Measurements from ENCODE around the gene THADA.
"Not testable (repeated sequence)": the region's sequence is repeated elsewhere in the genome, so short reads cannot be mapped to it uniquely, and the experiment has no call there.

THADA gene

DNA sequence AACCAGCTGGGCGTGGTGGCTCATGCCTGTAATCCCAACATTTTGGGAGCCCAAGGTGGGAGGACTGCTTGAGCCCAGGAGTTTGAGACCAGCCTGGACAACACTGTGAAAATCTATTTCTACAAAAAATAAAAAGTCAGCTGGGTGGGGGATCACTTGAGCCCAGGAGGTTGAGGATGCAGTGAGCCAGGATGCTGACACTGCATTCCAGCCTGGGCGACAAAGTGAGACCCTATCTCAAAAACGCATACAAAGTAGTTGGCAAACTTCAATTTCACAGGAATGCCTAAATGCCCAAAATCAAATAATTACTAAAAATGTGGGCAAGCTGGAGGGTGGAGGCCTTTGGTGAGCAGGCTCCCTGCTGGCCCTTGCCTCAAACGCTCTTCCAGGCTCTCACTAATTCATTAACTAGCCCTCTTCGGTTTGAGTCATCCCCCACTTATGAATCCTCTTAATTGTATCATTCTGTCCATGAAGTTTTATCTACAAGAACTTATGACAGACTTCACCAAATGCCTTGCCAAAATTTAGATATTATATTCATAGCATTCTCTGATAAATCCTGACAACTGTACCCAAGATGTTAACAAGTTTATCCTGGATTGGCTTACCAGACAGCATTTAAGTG is 300.8 kb downstream of the THADA start:
- FAIRE-seq, result no peak

DNA sequence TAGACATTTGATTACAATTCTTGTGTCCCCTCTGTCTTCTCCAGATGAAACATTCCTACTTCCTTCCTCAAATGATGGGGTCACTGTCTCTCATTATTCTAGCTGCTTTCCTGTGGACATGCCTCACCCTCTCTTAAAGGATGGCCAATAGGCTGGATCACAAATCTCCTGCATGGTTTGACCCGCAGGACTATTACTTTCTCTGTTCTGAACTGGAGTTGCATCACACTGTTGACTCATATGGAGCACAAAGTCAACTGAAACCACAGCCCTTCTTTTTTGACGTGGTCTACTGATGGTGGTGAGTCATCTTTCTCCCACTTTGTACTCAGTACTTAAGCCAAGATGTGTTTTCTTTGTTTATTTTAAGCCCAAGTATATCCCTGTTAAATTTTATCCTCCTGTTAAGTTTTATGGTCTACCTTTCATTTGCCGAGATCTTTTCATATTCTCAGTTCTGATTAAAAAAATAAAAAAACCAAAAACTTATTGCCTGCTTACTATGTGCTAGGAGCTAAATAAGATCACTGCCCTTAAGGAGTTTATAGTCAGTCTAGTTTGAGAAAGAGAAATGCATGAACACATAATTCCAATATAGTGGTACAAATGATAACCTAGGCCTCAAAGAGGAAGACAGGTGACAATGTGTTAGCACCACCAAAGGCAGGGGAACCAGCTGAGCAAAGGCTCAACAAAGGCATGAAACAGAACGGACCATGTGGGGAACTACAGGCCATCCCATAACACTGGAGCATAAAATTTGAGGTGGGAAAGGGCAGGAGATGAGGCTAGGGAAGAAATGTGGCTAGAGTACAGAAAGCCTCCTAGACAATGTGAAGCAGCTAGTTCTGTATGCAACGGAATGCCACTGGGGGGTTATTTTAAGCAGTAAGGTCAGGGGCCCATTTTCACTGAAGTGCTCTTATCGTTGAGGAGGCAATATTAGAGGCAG is 301.8 kb downstream of the THADA start:
- no peak for FAIRE-seq

DNA sequence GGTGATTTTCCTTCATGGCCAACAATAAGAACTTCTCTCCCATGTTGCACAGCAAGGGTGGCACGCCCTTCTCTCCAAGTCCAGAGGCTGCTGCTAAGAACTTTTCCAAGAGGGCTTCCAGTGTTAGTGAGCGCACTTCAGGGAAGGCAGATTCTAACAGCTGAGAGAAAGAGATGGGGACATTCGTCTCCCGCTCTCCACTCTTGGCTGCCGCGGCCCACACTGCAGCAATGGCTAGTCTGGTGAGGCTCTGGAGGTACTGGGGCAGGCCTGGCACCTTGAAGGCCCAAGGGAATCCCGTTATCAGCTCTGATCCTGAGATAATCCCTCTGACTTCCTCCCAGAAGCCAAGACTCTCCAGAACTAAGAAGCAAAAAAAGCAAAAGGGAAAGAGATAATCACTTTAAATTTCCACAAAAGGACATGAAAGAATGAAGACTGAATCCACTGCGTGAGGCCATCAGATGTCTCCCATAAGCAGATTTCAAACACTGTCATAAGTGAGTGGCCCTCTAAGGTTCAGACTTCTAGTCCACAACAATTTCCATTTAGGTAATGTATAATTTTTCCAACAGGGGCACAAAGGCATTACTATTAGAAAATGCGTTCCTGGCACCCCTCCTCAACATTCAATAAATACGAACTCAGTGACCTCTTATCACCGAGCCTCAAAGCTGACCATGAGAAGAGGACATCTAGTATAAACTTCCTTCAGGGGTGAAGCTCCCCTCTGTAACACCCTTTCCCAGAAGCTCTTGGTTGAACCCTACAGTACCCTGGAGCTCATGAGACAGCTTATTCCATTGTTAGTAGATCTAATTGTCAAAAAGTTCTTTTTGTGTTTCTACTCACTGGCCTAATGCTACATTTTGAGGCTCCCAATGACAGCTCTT is 302.7 kb downstream of the THADA start:
- FAIRE-seq, result no peak

DNA sequence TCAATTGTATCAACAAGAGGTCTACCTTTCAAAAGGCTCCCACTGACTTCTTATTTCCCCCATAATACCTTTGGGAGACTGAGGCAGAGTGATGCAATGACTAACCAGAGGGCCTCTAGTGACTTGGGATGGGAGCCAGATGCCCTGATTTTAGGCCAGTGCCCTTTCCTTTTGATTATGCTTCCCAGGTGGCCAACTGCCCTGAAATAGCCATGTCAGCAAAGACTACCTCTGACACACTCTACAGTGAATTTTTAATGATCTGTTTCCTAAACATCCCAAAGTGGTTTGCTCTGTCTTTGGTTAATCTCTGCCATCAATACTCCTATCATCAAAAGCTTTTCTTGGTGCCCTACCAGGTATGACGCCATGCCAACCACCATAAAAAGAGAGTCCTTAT is 303.5 kb downstream of the THADA start:
- no peak for FAIRE-seq

DNA sequence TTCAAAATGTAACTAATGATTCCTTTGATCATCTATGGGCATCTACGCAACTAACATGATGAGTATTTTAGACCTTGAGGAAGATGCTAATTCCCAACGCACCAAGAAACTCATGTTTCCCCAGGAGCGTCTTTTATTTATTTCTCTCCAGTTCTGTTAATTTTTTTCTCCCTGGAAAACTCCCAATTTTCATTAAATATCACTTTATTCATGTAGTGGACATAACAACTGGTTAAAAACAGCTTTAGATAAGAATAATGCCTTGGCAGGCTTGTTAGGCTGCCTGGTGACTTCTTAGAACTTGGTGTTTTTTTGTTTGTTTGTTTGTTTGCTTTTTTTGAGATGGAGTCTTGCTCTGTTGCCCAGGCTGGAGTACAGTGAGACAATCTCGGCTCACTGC is 306.5 kb downstream of the THADA start:
- FAIRE-seq, result no peak

DNA sequence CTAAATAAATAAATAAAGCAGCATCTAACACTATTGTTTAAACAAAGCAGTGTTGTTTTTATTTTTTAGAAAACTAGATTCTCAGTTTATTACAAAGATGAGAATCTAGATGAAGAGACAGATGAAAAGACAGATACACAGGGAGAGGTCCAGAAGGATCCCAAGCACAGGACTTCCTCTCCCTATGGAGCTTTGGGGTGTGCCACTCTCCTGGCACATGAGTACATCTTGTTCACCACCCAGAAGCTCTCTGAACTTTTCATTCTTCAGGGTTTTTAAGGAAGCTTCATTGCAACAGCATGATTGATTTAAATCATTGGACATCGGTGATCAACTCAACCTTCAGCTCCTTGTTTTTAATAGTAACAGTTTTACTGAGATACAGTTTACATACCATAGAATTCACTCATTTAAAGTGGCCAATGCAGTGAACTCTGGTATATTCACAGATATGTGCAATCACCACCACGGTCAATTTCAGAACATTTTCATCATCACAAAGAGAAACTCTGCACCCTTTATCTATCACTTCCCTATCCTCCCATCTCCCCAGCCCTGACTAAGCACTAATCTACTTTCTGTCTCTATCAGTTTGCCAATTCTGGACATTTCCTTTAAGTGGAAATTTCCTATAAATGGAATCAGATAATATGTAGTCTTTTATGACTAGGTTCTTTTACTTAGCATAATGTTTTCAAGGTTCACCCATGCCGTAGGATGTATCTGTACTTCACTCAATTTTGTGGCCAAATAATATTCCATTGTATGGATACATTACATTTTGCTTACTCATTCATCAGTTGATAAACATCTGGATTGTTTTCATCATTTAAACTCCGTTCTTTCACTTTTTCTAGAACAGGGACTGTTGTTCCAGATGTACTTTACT is 307.2 kb downstream of the THADA start:
- FAIRE-seq, result no peak

DNA sequence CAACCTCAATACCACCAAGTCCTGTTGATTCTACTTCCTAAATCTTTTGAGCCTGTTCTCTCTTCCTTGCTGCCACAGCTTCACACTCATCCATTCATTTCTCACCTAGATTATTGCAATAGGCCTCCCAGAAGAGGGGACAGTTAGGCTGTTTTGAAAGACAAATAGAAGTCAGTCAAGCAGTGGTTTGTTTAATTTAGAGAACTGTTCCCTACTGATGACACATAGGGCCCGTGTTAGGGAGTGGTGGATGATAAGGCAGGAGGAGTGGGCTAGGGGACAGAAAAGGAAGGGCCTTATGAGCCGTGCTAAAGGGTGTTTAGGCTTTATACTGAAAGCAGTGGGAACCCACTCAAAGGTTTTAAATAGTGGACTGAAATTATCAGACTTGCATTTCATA is 309.9 kb downstream of the THADA start:
- no peak for FAIRE-seq

DNA sequence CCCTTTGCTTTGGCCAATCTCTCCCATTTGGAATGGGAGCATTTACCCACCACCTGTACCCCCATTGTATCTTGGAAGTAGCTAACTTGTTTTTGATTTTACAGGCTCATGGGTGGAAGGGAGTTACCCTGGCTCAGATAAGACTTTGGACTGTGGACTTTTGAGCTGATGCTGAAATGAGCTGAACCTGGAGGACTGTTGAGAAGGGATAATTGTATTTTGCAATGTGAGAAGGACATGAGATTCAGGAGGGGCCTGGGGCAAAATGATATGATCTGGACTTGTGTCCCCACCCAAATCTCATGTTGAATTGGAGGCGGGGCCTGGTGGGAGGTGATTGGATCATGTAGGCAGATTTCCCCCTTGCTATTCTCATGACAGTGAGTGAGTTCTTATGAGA is 310.9 kb downstream of the THADA start:
- no peak for FAIRE-seq

DNA sequence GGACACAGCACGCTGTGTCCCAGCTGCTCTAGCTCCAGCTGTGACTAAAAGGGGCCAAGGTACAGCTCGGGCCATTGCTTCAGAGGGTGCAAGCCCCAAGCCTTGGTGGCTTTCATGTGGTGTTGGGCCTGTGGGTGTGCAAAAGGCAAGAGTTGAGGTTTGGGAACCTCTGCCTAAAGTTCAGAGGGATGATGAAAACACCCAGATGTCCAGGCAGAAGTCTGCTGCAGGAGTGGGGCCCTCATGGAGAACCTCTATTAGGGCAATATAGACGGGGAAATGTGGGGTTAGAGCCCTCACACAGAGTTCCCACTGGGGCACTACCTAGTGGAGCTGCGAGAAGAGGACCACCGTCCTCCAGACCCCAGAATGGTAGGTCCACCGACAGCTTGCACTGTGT is 311.5 kb downstream of the THADA start:
- FAIRE-seq, result not testable (repeated sequence)

DNA sequence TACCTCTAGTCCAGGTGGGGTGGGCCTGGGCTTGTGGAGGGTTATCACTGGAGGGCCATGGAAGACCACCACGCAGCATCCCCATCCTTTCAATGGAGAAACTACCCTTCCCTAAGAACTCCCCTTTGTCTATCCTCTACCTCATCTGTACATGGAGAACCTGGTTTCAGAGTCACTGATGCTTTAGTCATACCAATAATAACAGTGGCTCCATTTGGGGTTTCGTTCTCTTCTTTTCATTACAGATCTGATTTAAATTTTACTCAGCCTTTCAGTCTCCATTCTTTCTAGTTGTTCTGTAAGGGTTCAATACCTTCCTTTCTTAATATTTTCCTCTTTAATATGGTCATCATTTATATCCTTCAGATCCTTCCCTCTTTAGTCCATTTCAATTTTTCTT is 314.8 kb downstream of the THADA start:
- FAIRE-seq, result no peak

DNA sequence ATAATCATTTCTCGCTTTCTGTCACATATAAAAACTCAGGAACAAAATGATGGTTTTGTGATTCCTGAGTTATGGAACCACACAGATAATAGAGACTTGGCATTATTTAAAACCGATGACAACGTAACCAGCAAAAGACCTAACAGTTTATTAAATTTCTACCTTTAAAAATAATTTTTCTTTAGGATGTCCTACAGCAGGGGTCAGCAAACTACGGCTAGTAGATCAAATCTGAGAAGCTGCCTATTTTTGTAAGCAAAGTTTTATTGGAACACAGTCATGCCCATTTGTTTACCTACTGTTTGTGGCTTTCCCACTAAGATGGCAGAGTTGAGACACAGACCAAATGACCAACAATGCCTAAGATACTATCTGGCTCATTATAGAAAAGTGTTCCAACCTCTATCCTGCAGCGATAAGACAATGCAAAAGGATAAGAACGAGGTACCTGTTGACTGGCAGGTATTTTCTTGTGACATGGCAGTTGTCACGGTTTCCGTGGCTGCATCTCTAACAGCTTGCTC is 316.5 kb downstream of the THADA start:
- no peak for FAIRE-seq

DNA sequence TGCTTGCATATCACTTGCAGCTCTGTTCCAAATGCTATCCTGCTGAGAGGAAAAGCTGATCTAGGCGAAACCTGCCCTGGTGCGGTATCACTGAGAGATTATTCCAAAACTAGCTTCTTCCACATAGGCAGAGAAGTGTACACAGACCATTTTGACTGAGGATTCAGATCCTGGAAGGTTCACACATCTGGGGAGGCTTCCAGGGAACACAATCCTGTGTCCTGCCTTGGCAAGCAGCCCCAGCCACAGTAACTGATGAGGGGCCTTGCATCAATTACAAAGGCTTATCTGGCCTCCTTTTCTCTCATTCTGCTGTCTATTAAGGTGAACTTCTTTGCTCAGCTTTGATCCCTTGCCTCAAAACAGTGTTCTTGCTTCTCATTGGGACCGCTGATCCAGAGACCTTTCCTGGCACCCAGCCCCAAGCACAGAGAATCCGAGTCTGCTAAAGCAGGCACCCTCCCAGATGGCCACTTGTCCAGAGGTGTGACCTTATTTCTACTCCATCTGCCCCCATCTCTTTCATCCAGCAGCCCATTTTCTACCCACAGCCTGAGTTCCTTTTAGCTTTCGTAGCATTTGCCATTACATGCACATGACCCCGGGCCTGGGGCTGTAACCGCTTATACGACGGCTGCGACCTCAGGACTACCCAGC is 317.1 kb downstream of the THADA start:
- no peak for FAIRE-seq

DNA sequence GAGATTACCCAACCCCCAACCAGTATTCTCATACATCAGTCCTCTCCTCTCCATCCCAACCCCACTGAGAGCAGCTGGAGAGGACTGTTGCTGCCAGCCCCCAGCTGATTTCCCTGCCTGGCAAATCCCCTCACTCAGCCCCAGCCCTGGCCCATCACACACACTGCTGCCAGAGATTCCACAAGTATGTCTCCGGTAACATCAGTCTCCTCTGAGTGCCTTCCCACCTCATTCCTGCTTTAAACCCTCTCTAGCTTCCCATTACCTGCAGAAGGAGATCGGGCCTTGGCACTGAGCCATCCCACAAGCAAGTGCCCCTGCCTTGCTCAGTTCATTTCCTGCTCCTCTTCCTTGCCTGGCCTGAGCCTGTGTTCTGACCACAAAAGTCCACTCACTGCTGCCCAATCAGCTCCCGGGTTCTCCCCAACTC is 318.9 kb downstream of the THADA start:
- no peak for FAIRE-seq

DNA sequence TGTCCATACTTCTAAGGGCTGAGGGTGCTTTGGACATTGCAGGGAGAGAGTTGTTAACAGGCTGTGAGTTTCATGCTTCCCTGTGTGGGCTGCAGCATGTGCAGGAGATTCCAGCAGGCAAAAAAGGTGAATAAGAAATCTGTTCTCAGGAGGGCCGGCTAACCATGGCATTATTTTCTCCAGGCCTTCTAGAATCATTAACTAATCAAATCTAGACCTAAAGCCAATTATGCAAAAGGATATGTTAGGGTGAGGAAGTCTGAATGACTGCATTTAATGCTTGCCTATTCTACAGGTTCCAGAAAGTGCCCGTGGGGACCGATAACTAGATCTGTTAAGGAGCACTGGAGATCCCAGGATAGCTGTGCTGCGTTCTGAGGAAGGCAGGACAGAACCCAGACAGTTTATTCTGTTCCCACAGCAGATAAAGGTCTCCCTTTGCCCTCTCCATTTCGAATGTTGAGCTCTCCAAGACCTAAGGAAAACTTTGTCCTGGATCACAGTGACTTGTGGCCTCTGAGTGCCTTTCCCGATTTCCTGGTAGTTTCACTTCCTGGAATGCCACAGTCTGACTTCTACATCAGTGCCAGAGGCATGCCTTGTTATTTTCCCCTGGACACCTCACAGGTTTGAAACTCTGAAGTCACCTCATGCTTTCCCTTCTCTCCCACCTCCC is 319.4 kb downstream of the THADA start:
- FAIRE-seq, result no peak

DNA sequence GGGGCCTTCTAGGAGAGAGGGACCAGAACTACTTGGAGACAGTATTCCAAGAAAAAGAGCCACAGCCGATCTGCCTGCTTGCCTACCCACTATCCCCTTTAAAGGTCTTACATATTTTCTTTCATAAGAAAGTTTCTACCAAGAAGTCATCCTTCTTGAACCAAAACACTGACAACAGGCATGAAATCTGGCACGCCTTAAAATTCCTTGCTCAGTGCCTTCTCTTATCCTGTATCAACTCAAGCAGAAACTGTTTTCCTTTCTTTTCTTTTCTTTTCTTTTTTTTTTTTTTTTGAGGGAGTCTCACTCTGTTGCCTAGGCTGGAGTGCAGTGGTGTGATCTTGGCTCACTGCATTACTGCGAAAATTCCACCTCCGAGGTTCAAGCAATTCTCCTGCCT is 321.1 kb downstream of the THADA start:
- FAIRE-seq, result no peak

DNA sequence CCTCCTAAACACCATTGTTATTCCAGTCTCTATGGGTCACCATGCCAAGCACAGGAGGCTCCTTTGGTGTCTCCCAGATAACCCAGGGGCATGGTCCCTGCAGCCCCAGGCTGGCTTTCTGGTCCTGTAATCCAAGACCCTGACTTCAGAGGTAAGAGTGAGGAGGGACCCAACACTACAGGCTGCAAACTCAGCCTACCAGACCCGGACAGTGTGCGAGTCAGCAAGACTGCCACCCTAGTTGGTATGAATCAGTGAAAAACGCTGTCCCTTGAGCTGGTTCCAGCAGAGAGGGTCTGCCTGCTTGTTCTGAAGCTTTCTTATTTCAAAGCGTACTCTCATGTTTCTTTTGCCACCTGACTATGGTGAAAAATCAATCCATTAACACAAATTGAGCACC is 321.8 kb downstream of the THADA start:
- FAIRE-seq, result no peak

DNA sequence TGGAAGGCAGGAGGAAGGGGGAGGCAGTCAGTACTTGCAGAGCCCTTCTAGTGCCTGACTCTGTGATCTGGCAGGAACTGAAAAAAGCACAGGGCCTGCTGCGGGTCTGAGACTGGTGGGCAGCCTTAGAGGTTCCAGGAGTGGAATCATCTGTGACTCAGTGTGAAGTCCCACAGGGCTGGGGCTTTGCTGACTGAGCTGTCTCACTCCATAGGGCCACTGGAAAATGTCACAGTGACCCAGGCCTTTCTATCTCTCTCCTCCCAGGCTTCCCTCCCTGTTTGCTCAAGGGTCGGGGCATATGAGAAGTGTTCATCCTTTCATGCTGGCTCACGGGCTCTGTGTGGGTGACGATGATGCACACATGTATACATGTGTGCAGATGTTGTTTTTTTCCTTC is 322.3 kb downstream of the THADA start:
- FAIRE-seq, result no peak

DNA sequence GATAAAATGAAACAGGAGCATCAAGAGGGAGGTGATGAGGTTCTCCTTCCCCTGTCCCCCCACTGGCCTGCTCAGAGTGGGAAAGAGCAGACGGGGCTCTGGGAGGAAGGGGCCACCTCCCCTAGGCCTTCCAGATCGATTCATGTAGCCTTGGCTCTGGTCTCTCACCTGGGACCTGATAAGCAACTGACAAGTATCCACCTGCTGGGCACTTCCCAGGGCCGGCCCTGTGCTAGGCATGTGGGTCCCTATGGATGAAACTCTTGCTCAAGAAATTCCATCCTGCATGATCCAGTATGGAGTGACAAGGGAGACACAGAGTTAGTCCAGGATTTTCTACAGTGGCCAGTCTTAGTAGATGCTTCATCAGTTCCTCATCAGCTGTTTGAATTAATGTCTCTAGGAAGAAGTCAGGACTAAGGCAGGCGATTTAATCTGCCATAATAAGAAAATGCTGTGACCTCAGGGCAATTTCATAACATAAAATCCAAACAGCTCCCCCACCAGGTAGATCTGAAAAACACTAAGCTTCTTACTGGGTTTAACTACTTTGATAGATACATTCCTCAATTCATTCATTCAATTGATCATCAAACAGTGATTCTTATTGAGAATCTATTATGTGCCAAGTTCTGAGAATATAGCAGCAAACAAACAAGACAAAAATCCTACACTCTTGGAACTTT is 324.8 kb downstream of the THADA start:
- FAIRE-seq, result no peak

DNA sequence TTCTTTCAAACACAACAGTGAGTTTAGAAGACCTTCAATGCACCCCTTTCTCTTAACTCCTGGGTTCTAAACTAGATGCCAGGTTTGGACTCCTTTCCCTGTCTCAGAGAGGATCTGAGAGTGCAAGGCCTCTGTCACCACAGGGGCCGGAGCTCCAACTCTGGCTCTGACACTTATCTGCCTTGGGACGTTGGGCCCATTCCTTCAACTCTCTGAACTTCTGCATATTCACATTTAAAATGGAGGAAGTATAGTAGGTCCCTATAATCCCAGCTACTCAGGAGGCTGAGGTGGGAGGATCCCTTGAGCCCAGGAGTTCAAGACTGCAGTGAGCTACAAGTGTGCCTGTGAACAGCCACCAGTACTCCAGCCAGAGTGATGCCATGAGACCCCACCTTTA is 325.4 kb downstream of the THADA start:
- no peak for FAIRE-seq

DNA sequence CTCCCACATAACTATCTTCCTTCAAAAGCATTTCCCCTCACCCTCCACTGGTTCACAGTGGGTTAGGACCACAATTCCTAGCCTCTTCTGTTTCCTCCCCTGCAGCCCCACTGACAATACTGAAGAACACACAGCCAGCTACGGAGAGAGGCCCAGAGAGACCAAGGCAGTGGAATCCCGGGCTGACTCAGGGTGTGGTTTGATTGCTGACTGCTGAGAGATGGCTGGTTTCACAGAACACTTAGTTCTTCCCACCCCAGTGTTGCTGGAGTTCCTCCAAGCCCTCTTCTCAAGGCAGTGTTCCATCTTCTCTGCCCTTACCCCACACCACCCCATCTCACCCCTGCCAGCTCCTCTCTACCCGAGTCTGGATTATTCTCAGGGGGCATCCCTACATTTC is 326.1 kb downstream of the THADA start:
- FAIRE-seq, result no peak
